Lower lobe of right lung (tissue), 2 donors: ENCODE results near the gene CDHR3. TPM values are rescaled to one million over a fixed set of nuclear protein-coding genes. Genes with fewer than 3 reads are reported as not detected.

Experiments used
- ATAC-seq, 2 donors: fragments of 200-7000 bp; cut with Tn5 transposase; one replicate each; pipeline ENCODE4 v1.9.1; 2020 to 2022; ENCODE audit warnings: mild to moderate bottlenecking in 2 of 2, moderate library complexity in 2 of 2
- DNase-seq: peaks from one replicate; pipeline ENCODE4 v3.0.0-alpha.2; 2020
- H3K27ac ChIP-seq: fragments of 200-600 bp; one replicate; pipeline ENCODE4 v1.8.0; 2022
- H3K27me3 ChIP-seq: fragments of 200-600 bp; one replicate; pipeline ENCODE4 v1.8.0; 2022; ENCODE audit warnings: low read depth
- H3K36me3 ChIP-seq: fragments of 200-600 bp; one replicate; pipeline ENCODE4 v1.8.0; 2022; ENCODE audit warnings: mild to moderate bottlenecking
- H3K4me1 ChIP-seq: fragments of 200-600 bp; one replicate; pipeline ENCODE4 v1.8.0; 2022
- H3K4me3 ChIP-seq: fragments of 200-600 bp; one replicate; pipeline ENCODE4 v1.8.0; 2022; ENCODE audit warnings: mild to moderate bottlenecking
- H3K9me3 ChIP-seq: fragments of 200-600 bp; one replicate; pipeline ENCODE4 v1.8.0; 2022
- intact Hi-C: fragments of 100-400 bp; cut with DNase I; formaldehyde crosslinking; loops from one replicate; pipeline ENCODE4 v1.11.0; 2022
- total RNA-seq: library from RNA; stranded (reverse); fragmentation: NEBNext Ultra II Directional; extraction: Animal tissue kit (Norgen Biotek cat#: 25700); gene quantifications from one replicate; pipeline ENCODE4 v1.2.1, GENCODE V29; 2021
- TF ChIP-seq, protein P1 (sequence below): fragments of 200-600 bp; IDR thresholded peaks from one replicate; pipeline ENCODE4 v1.8.0; 2022; ENCODE audit warnings: antibody characterized with exemption, mild to moderate bottlenecking
- donor health status: DM: no; HTN: yes; CAD: no; lungs with severe emphysema.

Gene CDHR3
- total RNA-seq, 1 donor from 2014 or later, result 28.7 TPM

DNA sequence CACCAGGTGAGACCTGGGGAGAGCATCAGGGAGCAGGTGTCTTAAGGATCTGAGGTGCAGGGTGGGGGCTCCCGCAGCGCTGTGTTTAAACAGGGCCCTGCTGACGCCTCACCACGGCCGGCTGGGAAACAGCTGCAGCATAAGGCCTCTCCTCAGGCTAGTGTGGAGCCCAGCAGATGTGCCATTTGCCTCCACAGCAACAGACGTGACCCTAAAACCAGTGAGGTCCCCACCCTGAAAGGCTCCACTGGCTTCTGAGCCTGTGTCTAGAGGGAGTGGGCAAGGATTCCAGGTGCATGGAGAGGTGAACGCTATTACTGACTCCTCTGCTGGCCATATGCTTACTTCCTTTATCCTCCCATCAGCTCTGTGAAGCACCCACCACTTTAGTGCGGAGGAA, 101.3 kb downstream of the CDHR3 start:
- intact Hi-C loops, result no loop called here
- Histone ChIP-seq H3K4me3 (no peak overlapping the region), H3K27me3 (no peaks in the 10 kb centered on the region), H3K36me3 (no peaks in the 10 kb centered on the region), H3K9me3 (no peaks in the 10 kb centered on the region), H3K27ac (peak overlapping the region; percentile 66), H3K4me1 (peaks cover 23% of the 10 kb centered on the region)
- TF ChIP-seq, protein P1, sequence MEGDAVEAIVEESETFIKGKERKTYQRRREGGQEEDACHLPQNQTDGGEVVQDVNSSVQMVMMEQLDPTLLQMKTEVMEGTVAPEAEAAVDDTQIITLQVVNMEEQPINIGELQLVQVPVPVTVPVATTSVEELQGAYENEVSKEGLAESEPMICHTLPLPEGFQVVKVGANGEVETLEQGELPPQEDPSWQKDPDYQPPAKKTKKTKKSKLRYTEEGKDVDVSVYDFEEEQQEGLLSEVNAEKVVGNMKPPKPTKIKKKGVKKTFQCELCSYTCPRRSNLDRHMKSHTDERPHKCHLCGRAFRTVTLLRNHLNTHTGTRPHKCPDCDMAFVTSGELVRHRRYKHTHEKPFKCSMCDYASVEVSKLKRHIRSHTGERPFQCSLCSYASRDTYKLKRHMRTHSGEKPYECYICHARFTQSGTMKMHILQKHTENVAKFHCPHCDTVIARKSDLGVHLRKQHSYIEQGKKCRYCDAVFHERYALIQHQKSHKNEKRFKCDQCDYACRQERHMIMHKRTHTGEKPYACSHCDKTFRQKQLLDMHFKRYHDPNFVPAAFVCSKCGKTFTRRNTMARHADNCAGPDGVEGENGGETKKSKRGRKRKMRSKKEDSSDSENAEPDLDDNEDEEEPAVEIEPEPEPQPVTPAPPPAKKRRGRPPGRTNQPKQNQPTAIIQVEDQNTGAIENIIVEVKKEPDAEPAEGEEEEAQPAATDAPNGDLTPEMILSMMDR, result no peak
- DNase-seq (no peak), ATAC-seq (no peak)

DNA sequence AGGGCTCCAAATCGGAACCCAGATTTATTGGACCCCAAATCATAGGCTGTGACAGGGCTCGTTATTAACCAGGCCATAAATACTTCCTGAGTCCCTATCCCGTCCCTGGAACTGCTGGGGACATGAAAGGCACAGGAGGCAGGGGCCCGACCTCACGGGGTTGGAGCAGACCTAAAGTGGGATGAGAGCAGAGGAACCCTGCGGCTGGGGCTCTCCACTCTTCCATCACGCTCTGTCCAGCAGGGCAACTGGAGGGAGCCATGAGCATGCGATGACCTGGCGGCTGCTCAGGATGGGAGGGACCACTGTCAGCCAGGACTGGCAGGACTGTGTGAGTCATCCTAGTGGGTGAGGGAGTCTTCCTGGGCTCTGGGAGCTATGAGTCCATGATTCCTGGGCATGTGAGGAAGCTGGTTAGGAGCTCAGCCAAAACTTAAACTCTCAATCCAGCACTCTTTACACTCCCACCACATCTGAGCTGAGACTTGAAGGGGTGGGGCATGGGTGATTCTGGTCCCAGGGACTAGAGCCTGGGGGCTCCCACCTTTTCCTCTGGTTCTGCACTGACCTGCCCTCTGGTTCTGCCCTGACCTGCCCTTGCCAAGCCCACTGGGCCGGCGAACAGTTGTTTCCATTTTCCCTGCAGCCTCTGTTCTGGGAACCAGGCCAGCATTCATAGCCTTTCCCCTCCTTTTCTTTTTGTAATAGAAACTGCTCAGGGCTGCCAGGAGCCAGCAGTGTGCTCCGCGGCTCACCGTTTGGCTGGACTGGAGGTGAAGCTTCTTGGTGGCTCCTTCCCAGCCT, 101.9 kb downstream of the CDHR3 start:
- TF ChIP-seq, protein P1, result no peak
- intact Hi-C loops, result no loop called here
- H3K27ac ChIP-seq, result peak overlapping the region; percentile 66

DNA sequence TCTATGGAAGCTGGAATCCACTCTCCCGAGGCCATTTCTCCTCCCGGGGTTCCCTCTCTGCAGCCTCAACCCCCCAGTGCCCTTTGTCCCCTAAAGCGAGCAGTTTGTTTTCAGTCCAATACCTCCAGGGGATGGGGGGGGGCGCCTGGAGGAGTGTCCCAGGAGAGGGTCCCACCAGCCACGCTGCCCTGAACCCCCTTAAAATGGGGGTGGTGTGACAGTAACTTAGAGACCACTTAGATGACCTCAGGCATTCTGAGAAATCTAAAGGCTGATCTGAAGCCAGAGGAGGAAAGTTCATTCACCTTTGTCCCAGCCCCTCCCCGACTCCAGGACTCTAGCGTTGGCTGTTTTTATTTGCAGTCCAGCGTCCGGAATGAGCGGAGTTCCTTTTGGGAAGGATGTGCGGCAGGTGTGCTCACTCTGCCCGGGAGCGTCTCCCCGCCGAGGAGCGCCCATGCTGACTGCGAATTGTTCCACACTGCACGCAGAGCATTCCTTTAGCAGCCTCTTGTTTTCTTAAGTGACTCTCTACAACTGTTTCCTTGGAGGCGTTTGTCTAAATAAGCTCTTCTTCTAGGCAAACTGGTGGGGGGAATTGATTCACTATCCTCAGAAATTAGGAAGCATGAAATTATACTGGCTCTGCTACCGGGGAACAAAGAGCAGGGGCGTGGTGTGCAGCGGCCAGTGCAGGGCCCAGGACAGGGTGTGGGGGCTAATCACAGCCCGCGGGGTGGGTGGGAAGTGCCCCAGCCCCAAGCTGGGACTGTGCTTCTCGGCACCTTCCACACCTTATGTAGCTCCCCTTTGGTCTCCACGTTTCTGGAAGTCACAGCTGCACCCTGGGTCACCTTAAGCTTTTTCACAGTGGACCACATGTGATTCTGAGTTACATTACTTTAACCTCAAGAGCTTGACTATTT, 102.8 kb downstream of the CDHR3 start:
- Histone ChIP-seq H3K27me3 (no peaks in the 10 kb centered on the region), H3K36me3 (no peaks in the 10 kb centered on the region), H3K4me3 (peak overlapping the region; percentile 38), H3K4me1 (peaks cover 33% of the 10 kb centered on the region), H3K27ac (peak overlapping the region; percentile 66), H3K9me3 (no peaks in the 10 kb centered on the region)
- intact Hi-C loops, result no loop called here
- TF ChIP-seq, protein P1, result no peak
- no peak for DNase-seq
- ATAC-seq, result peak; percentile 38 to 42

More for the DNA sequence above, 101.9 kb downstream of the CDHR3 start:
- no peaks in the 10 kb centered on the region for H3K9me3 ChIP-seq
- ATAC-seq (peak; percentile 66 to 79), DNase-seq (peak; percentile 61)
- H3K36me3 ChIP-seq, result no peaks in the 10 kb centered on the region
- H3K27me3 ChIP-seq, result no peaks in the 10 kb centered on the region
- H3K4me3 ChIP-seq, result peak overlapping the region; percentile 38
- peaks cover 24% of the 10 kb centered on the region for H3K4me1 ChIP-seq

DNA sequence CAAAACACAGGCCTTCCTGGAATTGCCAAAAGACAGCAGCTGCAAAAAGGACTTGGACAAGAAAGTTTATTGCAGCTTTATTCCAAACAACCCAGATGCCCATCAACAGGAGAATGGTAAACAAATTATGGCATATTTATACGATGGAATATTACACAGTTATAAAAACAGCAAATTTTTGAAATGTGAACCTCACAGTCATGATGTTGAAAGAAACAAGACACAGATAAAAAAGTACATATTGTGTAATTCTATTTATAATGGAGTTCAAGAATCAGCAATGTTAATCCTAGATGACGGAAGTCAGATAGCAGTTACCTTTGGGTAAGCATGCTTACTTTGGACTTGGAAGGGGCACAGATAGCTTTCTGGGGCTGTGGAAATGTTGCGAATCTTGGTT, 104.6 kb downstream of the CDHR3 start:
- Histone ChIP-seq H3K4me3 (no peak overlapping the region), H3K9me3 (no peaks in the 10 kb centered on the region), H3K27me3 (no peaks in the 10 kb centered on the region), H3K27ac (no peak overlapping the region), H3K4me1 (peaks cover 51% of the 10 kb centered on the region), H3K36me3 (no peaks in the 10 kb centered on the region)
- TF ChIP-seq, protein P1, result no peak
- intact Hi-C loops, result no loop called here
- no peak for DNase-seq
- no peak for ATAC-seq

DNA sequence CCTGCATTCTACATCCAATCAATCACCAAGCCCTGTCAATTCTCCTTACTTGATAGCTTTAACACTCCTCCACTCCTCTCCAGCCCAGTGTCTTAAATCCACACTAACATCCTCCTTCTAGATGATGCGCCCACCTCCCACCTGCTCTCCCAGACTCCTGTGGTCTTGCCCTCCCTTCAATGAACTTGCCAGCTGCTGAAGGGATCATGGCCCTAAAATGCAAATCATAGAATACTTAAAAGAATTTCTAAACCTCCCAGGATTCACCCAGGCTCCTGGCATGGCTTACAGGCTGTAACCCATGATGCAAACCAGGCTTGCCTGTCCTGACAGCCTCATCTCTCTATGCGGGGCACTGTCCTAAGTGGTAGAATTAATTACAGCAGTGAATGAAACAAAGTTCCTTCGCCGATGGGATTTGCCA, 105.5 kb downstream of the CDHR3 start:
- intact Hi-C loops, result no loop called here
- Histone ChIP-seq H3K27ac (no peak overlapping the region), H3K27me3 (no peaks in the 10 kb centered on the region), H3K36me3 (no peaks in the 10 kb centered on the region), H3K9me3 (no peaks in the 10 kb centered on the region), H3K4me1 (peaks cover 56% of the 10 kb centered on the region), H3K4me3 (no peak overlapping the region)
- TF ChIP-seq, protein P1, result no peak
- no peak for DNase-seq
- no peak for ATAC-seq
